NCI-H748 (cell line): Measurements from ENCODE around the gene SPATA24.
"Not testable (repeated sequence)": the region's sequence is repeated elsewhere in the genome, so short reads cannot be mapped to it uniquely, and the experiment has no call there.

Source experiments
- DNase-seq: peaks from one replicate; lab custom pipeline; 2025; ENCODE audit not compliant: unreplicated experiment; lab: John Stamatoyannopoulos, UW

Gene SPATA24

DNA sequence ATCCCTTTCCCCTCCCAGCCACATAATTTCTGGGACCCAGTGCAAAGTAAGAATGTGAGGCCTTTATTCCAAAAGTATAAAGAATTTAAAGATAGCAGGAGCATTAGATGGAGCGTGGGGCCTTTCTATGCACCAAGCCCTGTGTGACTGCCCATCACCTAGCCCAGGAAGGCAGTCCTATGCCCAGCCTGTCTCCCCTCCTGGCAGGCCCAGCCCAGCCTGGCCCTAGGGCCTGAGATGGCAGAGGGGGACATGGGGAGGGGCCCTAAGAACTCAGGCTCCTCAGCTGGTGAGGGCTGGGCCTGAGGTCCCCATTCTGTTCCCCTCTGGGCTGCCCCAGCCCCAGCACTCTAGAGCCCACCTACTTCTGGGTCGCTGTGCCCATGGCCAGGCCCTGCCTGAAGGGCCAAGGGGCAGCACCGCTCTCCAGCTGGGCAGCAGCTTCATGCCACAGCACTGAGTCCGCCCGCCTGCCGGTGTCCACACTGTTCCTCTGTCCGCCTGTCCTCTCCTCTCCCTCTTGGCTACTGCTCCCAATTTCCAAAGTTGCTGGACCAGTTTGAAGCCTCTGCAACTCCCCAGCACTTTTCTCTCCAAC lies 19.8 kb downstream of the SPATA24 start:
- no peak for DNase-seq

DNA sequence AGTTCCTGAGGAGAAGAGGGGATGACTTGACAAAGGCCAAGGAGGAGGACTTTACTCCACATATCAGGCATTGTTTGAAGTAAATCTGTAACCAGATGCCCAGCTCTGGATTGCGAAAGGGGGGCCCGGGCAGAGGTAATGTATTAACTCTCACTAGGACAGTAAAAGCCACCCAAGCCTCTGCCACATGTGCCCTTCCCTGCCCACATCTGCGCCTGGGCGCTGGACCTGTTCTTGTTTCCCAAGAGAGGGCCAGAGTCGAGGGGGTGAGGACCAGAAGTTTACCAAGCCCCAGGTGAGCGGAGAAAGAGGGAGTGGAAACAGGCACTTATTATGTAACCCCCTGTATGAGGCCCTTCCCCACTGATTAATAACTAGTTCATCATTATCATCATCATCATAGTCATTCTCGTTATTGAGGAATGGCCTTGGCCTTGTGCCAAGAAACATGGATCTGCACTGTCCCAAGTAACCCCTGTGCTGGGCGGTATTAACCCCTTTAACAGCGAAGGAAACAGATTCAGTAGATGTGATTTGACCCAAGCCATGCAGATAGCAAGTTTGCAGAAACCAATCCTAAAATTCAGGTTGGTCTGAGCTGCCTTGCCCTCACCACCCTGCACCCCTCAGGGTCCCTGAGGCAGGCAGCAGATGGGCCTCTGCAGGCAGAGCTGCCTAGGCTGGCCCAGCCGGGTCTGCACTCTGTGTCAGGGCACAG lies 20.5 kb downstream of the SPATA24 start, which contains the start of gene SLC23A1:
Gene SLC23A1 (minus strand): TSS at position 23 of the 718 bp plus-strand sequence. CDS start 44 bp downstream, outside the sequence.
- DNase-seq: no peak

GRCh38 chr5:139382807-139383206 lies 21.1 kb downstream of the SPATA24 start:
- no peak for DNase-seq

GRCh38 chr5:139381837-139382761 lies 21.8 kb downstream of the SPATA24 start:
- DNase-seq: no peak

- no peak for DNase-seq
Observed at GRCh38 chr5:139379626-139380449, 24.1 kb downstream of the SPATA24 start.

DNA sequence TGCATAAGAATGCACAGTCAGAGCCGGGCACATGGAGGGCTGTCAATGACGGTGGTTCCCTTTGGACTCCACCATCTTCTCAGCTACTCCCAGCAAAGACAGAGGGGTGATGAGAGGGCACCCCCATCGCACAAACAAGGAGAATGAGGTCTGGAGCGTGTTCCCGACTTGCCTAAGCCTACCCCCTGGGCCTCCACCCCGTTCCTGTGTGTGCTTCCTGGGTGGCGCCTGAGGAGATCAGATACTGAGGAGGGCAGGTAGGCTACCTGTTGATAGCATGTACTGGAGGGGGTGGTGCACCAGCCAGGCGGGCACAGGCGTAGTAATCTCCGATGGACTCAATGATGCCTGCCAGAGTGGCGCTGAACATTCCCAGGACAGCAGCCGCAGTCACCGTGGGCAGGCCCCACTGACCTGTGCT lies 24.9 kb downstream of the SPATA24 start:
- DNase-seq: no peak

GRCh38 chr5:139378101-139378825 lies 25.6 kb downstream of the SPATA24 start:
- no peak for DNase-seq

DNA sequence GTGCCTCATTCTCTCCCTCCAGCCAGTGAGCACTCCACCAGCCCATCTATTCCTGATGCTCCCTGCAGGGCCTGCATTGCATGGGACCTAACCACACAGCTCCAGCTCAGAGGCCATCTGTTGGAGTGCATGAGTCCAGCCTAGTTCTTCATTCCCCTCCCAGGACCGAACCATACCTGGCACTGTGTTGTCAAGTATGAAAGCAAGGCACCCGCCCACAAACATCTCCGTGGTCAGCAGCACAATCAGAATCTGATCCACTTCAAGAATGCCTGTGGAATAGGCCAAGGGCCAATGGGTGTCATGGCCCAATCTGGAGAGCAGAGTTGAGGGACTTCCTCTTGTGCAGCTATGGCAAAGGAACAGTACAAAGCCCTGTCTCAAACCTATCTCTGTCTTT lies 26.7 kb downstream of the SPATA24 start:
- no peak for DNase-seq

DNA sequence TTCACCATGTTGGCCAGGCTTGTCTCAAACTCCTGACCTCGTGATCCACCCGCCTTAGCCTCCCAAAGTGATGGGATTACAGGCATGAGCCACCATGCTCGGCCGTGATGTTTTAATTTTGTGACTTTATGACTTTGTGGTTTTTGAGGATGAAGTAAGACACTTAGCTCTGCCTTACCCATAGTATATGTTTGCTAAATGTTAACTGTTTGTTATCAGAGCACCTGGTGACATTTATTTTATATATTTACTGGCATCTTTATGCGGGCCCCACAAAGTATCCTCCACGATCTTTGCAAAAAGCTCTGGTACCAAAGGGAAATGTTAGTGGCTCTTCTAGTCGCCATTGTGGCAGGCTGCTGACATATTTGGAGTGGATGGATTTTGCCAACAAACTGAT lies 27.5 kb downstream of the SPATA24 start:
- no peak for DNase-seq

GRCh38 chr5:139374909-139375308 lies 29.0 kb downstream of the SPATA24 start:
- DNase-seq: no peak

DNA sequence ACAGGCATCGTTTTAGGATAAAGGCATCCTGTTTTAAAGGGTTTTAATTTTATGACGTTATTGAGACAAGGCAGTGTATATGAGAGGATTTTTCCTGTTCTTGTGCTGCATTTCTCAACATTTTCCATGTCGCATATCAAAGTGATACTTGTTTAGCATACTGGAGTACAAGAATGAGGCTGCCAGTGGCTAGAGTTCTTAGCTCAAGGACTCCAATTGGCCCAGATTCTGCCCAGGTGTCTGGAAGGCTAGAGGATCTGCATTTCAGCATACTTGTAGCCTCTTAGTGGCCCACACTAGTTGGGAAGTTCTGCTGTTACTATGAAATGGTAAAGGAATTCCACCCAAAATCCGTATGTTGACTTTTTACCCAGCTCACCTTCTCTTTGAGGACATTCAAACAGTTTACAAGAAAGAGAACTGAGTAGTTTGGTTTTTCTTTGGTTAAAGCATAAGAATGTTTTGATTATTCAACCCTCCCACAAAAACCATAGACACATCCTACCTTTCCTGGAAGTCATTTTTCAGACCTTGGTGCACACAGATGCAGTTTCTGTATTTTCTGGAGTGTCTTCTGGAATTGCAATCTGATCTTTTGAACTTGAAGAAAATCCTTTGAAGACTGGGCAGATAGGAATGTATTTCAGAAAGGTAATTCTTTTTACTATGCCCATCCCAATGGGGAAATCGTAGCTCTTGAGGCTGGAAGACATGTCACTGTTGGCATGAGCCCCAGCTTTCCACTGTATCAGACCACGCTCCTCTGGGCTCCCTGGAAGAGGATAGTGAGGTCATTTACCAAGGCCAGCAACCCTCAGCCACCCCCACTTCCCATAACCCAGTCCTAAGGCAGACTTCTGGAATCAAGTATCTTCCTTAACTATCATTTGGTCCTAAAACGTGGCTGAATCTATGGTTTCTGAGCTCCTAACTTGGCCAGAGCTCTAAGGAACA lies 32.1 kb downstream of the SPATA24 start:
- DNase-seq: no peak

DNA sequence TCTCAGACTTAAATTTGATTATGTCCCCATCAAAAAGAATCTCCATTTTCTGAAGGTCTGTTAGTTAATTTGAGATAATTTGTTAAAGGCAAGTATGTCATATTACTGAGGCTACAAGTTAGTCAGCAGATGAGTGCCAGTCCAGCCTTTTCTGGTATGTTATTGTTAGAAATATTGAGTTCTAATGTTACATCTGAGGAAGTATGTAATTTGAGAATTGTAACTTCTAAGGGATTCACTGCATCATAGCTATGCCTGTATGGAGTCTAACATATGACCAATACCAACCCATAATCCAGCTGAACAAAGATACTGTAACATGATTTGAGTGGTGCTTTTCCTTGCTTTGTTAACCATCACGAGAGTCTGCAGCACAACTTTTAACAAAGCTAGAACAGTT lies 34.7 kb downstream of the SPATA24 start:
- DNase-seq: no peak

- DNase-seq: no peak
Observed at GRCh38 chr5:139368613-139369012, 35.3 kb downstream of the SPATA24 start.

GRCh38 chr5:139364466-139364865 lies 39.4 kb downstream of the SPATA24 start:
- no peak for DNase-seq

GRCh38 chr5:139363937-139364336 lies 40.0 kb downstream of the SPATA24 start:
- DNase-seq: no peak

DNA sequence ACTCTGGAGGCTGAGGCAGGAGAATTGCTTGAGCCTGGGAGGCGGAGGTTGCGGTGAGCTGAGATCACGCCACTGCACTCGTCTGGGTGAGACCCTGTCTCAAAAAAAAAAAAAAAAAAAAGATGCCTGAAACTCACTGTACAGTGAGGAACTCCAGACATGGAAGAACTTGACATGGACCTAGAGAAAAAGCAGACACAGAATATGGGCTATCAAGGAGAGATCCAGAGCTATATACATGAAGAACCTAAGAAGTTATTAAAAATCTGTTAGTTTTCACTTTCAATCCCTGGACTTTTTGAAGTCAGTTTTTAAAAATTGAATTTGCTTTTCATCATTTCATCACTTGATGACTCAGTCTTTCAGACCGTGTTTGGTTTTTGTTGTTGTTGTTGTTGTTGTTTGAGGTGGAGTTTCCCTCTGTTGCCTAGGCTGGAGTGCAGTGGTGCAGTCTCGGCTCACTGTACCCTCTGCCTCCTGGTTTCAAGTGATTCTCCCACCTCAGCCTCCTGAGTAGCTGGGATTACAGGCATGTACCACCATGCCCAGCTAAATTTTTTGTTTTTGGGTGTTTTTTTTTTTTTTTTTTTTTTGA lies 42.0 kb downstream of the SPATA24 start:
- DNase-seq: no peak

DNA sequence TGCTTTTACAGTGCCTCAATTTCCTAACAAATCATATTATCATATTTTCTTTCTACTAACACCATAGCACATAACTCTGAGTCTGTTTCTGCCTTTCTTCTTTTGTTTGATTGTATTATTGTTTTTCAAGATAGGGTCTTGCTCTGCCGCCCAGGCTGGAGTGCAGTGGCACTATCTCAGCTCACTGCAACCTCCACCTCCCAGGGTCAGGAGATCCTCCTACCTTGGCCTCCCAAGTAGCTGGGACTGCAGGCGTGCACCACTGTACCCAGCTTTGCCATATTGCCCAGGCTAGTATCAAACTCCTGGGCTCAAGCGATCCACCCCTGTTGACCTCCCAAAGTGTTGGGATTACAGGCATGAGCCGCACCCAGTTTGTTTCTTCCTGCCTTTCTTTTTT lies 43.5 kb downstream of the SPATA24 start:
- DNase-seq: no peak

DNA sequence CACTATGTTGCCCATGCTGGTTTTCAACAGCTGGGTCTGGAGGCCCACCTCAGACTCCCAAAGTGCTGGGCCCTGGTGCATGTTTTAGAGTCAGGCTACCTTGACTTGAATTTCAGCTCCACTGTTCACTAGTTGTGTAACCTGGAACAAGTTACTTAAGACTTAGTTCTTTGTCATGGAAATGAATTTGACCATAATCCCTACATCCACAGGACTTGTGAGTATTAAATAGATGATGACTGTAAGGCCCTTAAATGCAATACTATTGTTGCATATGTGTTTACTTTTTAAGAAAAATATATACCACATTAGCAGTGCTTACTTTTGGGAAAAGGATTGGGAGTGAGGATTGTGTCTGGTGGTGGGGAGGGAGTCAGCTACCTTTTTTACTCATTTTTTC lies 45.8 kb downstream of the SPATA24 start:
- no peak for DNase-seq

GRCh38 chr5:139355900-139356299 lies 48.0 kb downstream of the SPATA24 start:
- not testable (repeated sequence) for DNase-seq
